H9 (cell line): ENCODE measurements around the gene GFRA1. TPM values are rescaled to one million over a fixed set of nuclear protein-coding genes. Genes with fewer than 3 reads are reported as not detected.

ENCODE experiments used
- DNase-seq: peaks from one replicate; pipeline ENCODE4 v3.0.0-alpha.2; 2017
- H2AFZ ChIP-seq: one replicate; pipeline ENCODE4 v1.6.1; 2013; ENCODE audit warnings: mild to moderate bottlenecking, low read length, control low read depth, moderate library complexity
- H2AK5ac ChIP-seq: 2 replicates; pipeline ENCODE4 v1.6.1; 2013; ENCODE audit warnings: low read length, control low read depth, mixed read lengths; ENCODE audit not compliant: insufficient read length
- H2BK120ac ChIP-seq: one replicate; pipeline ENCODE4 v1.6.1; 2013; ENCODE audit warnings: low read depth, mild to moderate bottlenecking, low read length, control low read depth, inconsistent platforms; ENCODE audit not compliant: poor library complexity, severe bottlenecking
- H2BK12ac ChIP-seq: 2 replicates; pipeline ENCODE4 v1.6.1; 2013; ENCODE audit warnings: low read length, control low read depth, mixed read lengths, low read depth; ENCODE audit not compliant: insufficient read length
- H2BK15ac ChIP-seq: 2 replicates; pipeline ENCODE4 v1.6.1; 2013; ENCODE audit warnings: low read depth, low read length, control low read depth
- H2BK20ac ChIP-seq: one replicate; pipeline ENCODE4 v1.6.1; 2013; ENCODE audit warnings: low read depth, mild to moderate bottlenecking, low read length, control low read depth, inconsistent platforms; ENCODE audit not compliant: poor library complexity, severe bottlenecking
- H2BK5ac ChIP-seq: 2 replicates; pipeline ENCODE4 v1.6.1; 2013; ENCODE audit warnings: low read length, control low read depth, mixed read lengths; ENCODE audit not compliant: insufficient read length
- H3K14ac ChIP-seq: 2 replicates; pipeline ENCODE4 v1.6.1; 2013; ENCODE audit warnings: low read length, control low read depth; ENCODE audit not compliant: insufficient read depth
- H3K18ac ChIP-seq: 2 replicates; pipeline ENCODE4 v1.6.1; 2013; ENCODE audit warnings: low read depth, mild to moderate bottlenecking, mixed read lengths, low read length, control low read depth; ENCODE audit not compliant: insufficient read length
- H3K23ac ChIP-seq: 2 replicates; pipeline ENCODE4 v1.6.1; 2013; ENCODE audit warnings: low read length, control low read depth, mixed read lengths, low read depth; ENCODE audit not compliant: insufficient read length
- H3K23me2 ChIP-seq: 2 replicates; pipeline ENCODE4 v1.6.1; 2013; ENCODE audit warnings: low read depth, mild to moderate bottlenecking, mixed read lengths, low read length, control low read depth; ENCODE audit not compliant: insufficient read length, poor library complexity, severe bottlenecking
- H3K27ac ChIP-seq: 2 replicates; pipeline ENCODE4 v1.5.1; 2013; ENCODE audit warnings: low read length, control low read depth, mixed read lengths, low read depth; ENCODE audit not compliant: insufficient read length
- H3K27me3 ChIP-seq: 2 replicates; pipeline ENCODE4 v1.6.1; 2013; ENCODE audit warnings: low read length, control low read depth, inconsistent platforms; ENCODE audit not compliant: insufficient read depth
- H3K4ac ChIP-seq: 2 replicates; pipeline ENCODE4 v1.6.1; 2013; ENCODE audit warnings: low read depth, mild to moderate bottlenecking, control low read depth, inconsistent platforms, low read length, moderate library complexity
- H3K4me1 ChIP-seq: 2 replicates; pipeline ENCODE4 v1.6.1; 2013; ENCODE audit warnings: low read length, control low read depth, inconsistent platforms; ENCODE audit not compliant: insufficient read depth
- H3K4me2 ChIP-seq: 2 replicates; pipeline ENCODE4 v1.6.1; 2013; ENCODE audit warnings: low read length, control low read depth, mixed read lengths; ENCODE audit not compliant: insufficient read length, insufficient read depth
- H3K56ac ChIP-seq: 2 replicates; pipeline ENCODE4 v1.6.1; 2013; ENCODE audit warnings: low read depth, mild to moderate bottlenecking, mixed read lengths, low read length, control low read depth; ENCODE audit not compliant: insufficient read length
- H3K79me1 ChIP-seq: 2 replicates; pipeline ENCODE4 v1.6.1; 2013; ENCODE audit warnings: low read depth, mild to moderate bottlenecking, moderate library complexity, low read length, control low read depth, inconsistent platforms; ENCODE audit not compliant: insufficient read depth, poor library complexity, severe bottlenecking
- H3K79me2 ChIP-seq: 2 replicates; pipeline ENCODE4 v1.6.1; 2013; ENCODE audit warnings: low read length, control low read depth, inconsistent platforms; ENCODE audit not compliant: insufficient read depth
- H3K9ac ChIP-seq: 2 replicates; pipeline ENCODE4 v1.6.1; 2013; ENCODE audit warnings: low read length, control low read depth, mixed read lengths; ENCODE audit not compliant: insufficient read length; ENCODE audit errors: extremely low read depth
- H3K9me3 ChIP-seq: one replicate; pipeline ENCODE4 v1.6.1; 2013; ENCODE audit warnings: low read depth, low read length, inconsistent platforms; ENCODE audit not compliant: control insufficient read depth
- H3T11ph ChIP-seq: one replicate; pipeline ENCODE4 v1.6.1; 2013; ENCODE audit warnings: mild to moderate bottlenecking, low read length, control low read depth, inconsistent platforms
- H4K20me1 ChIP-seq: one replicate; pipeline ENCODE4 v1.6.1; 2013; ENCODE audit not compliant: control insufficient read depth, insufficient read length, insufficient read depth
- H4K5ac ChIP-seq: 2 replicates; pipeline ENCODE4 v1.6.1; 2013; ENCODE audit warnings: low read depth, mild to moderate bottlenecking, mixed read lengths, low read length, control low read depth; ENCODE audit not compliant: insufficient read length
- H4K8ac ChIP-seq: replicated peaks from 2 replicates; pipeline ENCODE4 v1.6.1; 2013; ENCODE audit warnings: low read length, control low read depth, mixed read lengths, low read depth; ENCODE audit not compliant: insufficient read length
- H4K91ac ChIP-seq: 2 replicates; pipeline ENCODE4 v1.6.1; 2013; ENCODE audit warnings: low read depth, mild to moderate bottlenecking, moderate library complexity, mixed read lengths, low read length, control low read depth; ENCODE audit not compliant: insufficient read length
- H3K27ac Mint-ChIP-seq, 3 experiments: 2 replicates in 2 of 3; 3 replicates in 1 of 3; pipeline ENCODE4 v1.8.0; 2020 to 2021; ENCODE audit warnings: mixed read lengths in 3 of 3, mild to moderate bottlenecking in 1 of 3, moderate library complexity in 1 of 3
- H3K27me3 Mint-ChIP-seq: 2 replicates; pipeline ENCODE4 v1.8.0; 2021; ENCODE audit warnings: low read depth, mild to moderate bottlenecking, moderate library complexity, mixed read lengths
- H3K36me3 Mint-ChIP-seq, 3 experiments: 2 replicates in 2 of 3; 3 replicates in 1 of 3; pipeline ENCODE4 v1.8.0; 2020 to 2021; ENCODE audit warnings: low read depth in 3 of 3, mixed read lengths in 3 of 3; ENCODE audit not compliant: insufficient read depth in 1 of 3
- H3K4me1 Mint-ChIP-seq, 2 experiments: 2 replicates each; pipeline ENCODE4 v1.8.0; 2020; ENCODE audit warnings: mixed read lengths in 2 of 2
- H3K4me3 Mint-ChIP-seq, 2 experiments: 2 replicates in 1 of 2; 3 replicates in 1 of 2; pipeline ENCODE4 v1.8.0; 2020 to 2021; ENCODE audit warnings: mild to moderate bottlenecking in 2 of 2, mixed read lengths in 2 of 2, moderate library complexity in 1 of 2
- H3K9me3 Mint-ChIP-seq, 2 experiments: 2 replicates in 1 of 2; 3 replicates in 1 of 2; pipeline ENCODE4 v1.8.0; 2020; ENCODE audit warnings: mild to moderate bottlenecking in 2 of 2, mixed read lengths in 2 of 2, moderate library complexity in 1 of 2
- CTCF ChIP-seq: fragments of 200-600 bp; sonication (generic); conservative IDR thresholded peaks from 3 replicates; pipeline ENCODE4 v1.8.0; 2021; ENCODE audit warnings: antibody characterized with exemption, mild to moderate bottlenecking
- WGBS: extraction: QIAGEN DNeasy Blood & Tissue Kit; methylation state at CpG from one replicate; pipeline ENCODE4 v1.1.7; 2013; ENCODE audit warnings: missing lambda C conversion rate, low lambda C conversion rate, mixed read lengths; ENCODE audit not compliant: insufficient read length; ENCODE audit errors: extremely low coverage; 5-methylcytosine and 5-hydroxymethylcytosine counted together
- total RNA-seq: library from RNA; stranded (reverse); gene quantifications from 2 replicates; pipeline ENCODE4 v1.2.1, GENCODE V29; 2021

Gene GFRA1
- total RNA-seq, 1 experiment from 2014 or later = 0.24 TPM

DNA sequence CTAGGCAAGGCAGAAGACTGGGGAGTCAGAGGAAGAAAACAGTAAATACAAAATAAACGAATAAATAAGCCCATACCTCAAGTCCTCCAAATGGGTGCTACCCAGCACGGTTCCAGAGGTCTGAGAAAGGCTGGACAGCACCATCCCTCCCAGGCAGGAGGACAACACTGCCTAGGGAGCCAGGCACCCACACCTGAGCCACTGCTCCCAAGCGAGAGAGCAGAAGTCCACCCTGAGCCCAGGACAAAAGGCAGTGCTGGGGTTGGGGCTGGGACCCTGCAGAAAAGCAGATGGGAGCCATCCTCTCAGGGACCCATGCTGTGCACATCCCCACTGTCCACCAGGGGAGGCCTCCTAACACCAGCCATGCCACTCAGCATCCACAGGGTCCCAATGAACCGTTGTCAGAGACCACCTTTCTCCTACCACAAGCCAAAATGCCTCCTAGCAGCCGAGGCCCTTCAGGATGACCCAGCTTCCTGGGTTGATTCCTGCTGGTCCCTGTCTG lies 16.2 kb downstream of the GFRA1 start:
- H3K4me2 ChIP-seq = no peak overlapping the region
- H2BK20ac ChIP-seq = no peak overlapping the region
- Mint-ChIP-seq H3K27ac (no peak overlapping the region; a peak in 1 of 7 replicates), H3K4me1 (peaks cover 19 to 21% of the 10 kb centered on the region in 2 experiments), H3K36me3 (no peaks in the 10 kb centered on the region), H3K27me3 (peaks cover 7% of the 10 kb centered on the region), H3K9me3 (no peaks in the 10 kb centered on the region), H3K4me3 (no peak overlapping the region)
- no peak overlapping the region for H3K4ac ChIP-seq
- no peak overlapping the region for H4K91ac ChIP-seq
- no peak overlapping the region for H3K18ac ChIP-seq
- peaks cover 3% of the 10 kb centered on the region; the same call in 1 of the 2 replicates for H3K4me1 ChIP-seq
- no peak overlapping the region for H2AFZ ChIP-seq
- H2BK12ac ChIP-seq = no peak overlapping the region
- DNase-seq = no peak
- no peak overlapping the region for H3T11ph ChIP-seq
- no peak overlapping the region for H3K23ac ChIP-seq
- H3K9me3 ChIP-seq = no peaks in the 10 kb centered on the region
- H2BK5ac ChIP-seq = no peak overlapping the region
- no peak overlapping the region for H4K8ac ChIP-seq
- H2AK5ac ChIP-seq = no peak overlapping the region
- no peak overlapping the region for H3K14ac ChIP-seq
- no peaks in the 10 kb centered on the region for H4K20me1 ChIP-seq
- H3K23me2 ChIP-seq = no peaks in the 10 kb centered on the region
- no peak overlapping the region for H4K5ac ChIP-seq
- H2BK120ac ChIP-seq = no peak overlapping the region
- no peak overlapping the region for H3K56ac ChIP-seq
- H3K9ac ChIP-seq = no peak overlapping the region
- H3K79me1 ChIP-seq = no peaks in the 10 kb centered on the region
- no peak for TF ChIP-seq CTCF
- no peaks in the 10 kb centered on the region for H3K27me3 ChIP-seq
- no peaks in the 10 kb centered on the region for H3K79me2 ChIP-seq
- no peak overlapping the region for H2BK15ac ChIP-seq
- no CpG with 5 or more reads among the region's 5 CpGs for WGBS
- no peak overlapping the region for H3K27ac ChIP-seq
